Measurements from ENCODE around the gene MARCHF4. TPM values are rescaled to one million over a fixed set of nuclear protein-coding genes. Genes with fewer than 3 reads are reported as not detected.

MARCHF4 gene, protein sequence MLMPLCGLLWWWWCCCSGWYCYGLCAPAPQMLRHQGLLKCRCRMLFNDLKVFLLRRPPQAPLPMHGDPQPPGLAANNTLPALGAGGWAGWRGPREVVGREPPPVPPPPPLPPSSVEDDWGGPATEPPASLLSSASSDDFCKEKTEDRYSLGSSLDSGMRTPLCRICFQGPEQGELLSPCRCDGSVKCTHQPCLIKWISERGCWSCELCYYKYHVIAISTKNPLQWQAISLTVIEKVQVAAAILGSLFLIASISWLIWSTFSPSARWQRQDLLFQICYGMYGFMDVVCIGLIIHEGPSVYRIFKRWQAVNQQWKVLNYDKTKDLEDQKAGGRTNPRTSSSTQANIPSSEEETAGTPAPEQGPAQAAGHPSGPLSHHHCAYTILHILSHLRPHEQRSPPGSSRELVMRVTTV
- 18.9 TPM for polyA plus RNA-seq (2013, experiment 1 of 2; ENCODE audit: insufficient read length)
- polyA plus RNA-seq (2013, experiment 2 of 2; ENCODE audit: insufficient read length) = 18.1 TPM

DNA sequence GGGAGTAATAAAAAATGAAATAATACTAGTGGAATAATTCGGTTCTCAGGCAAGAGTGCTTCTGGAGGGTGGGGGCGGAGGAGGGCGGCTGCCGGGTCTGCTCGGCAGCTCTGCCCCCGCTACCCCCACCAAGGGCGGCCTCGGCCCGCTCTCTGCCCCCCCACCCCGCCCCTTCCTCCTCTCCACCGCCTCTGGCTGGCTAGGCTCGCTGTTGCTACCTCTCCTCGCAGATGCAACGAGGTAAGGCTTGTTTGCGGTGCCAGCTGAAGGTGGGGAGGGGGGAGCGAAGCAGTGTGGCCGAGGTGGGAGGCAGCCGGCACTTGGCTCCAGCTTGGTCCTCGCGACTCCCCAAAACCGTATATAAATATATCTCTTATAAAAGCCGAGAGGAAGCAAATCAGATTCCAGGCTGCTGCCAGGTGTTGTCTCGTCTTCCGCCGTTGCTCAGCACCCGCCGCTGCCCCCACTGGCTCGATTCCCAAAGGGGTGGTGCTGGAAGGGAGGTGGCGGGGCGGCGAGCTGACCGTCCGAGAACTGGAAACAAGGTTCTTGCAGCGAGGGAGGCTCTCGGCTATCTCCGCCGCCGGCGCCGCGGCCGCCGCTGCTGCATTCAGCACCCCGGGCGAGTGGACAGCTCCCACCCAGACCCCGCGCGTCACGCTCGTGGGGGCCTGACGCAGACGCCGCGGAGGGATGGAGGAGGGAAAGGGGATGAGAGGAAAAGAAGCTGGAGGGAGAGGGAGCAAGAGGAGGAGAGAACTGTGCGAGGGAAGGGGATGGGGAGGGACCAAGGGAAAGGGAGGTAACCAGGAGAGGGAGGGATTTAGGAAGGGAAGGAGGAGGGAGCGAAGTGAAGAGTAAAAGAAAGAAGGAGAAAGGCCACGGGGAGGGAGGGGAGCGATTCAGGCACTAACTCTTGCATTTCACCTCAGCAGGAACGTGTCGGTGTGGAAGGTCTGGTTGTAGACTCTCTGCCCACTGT is at the start of gene MARCHF4:
Gene MARCHF4 (minus strand): TSS at position 763 of the 982 bp plus-strand sequence. CDS start 2,223 bp downstream, outside the sequence.
- DNase-seq = peak; percentile 88

DNA sequence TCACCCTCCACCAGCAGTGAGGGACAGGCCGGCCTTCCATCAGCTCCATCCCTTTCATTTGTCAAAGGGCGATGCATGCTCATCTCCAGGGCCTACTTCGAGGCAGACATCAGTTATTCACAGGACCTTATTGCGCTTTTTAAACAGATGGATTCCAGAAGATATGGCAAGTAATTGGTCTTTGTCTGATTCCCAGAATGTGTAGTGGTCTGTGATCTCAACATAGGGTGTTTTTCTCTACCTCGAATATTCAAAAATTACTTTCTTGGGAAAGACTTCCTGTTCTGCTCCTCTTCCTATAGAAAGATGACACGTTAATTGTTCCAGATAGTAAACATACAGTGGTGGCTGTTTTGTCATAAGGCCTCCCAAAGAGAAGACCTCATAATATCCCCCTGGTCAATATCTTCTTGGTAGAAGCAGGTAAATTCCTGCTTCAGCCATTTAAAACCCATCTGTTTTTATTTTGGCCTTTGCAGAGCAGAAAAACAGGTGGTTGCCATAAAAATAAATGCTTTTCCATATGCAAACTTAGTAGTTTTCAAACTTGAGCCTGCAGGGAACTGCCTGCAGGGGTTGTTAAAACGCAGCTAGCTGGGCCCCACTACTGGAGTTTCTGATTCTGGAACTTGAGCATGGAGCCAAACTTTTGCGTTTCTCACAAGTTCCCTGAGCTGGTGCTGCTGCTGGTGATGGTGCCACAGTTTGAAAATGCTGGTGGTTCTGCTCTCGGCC is 48.3 kb upstream of the MARCHF4 start:
- DNase-seq = no peak

DNA sequence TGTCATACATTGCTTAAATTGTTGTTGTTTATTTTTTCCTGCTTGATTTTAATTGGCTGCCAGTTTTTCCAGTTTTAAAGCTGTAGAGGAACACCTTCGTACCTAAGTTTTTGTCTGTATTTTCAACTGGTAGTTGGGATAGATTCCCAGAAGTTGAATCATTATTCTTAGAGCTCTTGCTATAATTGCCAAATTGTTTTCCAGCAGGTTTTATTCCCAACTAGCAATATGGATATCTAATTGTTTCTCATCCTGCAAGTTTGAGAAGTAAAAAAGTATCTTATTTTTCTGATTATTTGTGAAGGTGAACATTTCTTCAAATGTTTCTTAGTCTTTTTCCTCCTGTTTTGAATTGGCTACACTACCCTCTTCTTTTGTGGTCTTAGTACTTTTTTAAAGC is 46.7 kb upstream of the MARCHF4 start:
- DNase-seq = no peak

- DNase-seq = no peak
These were observed 44.5 kb upstream of the MARCHF4 start for GRCh38 chr2:216416571-216417307.

DNA sequence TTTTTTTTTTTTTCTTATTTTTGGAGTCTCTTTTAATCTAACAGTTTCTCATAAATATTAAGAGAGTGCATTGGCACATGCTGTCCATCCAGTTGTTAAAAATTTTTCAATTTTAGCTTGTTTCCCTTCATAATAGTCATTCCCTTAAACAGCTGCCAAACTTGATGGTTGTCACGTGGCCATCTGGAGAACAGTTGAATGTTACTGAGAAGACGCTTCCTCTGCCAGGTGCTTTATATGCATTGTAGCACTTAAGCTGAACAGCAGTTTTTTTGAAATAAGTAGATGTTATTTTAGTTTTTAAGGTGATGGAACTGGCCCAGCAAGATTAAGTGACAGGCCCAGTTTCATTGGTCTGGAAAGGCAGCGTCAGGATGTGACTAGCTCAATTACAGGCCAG is 43.3 kb upstream of the MARCHF4 start:
- DNase-seq = no peak

GRCh38 chr2:216414772-216415319 is 42.6 kb upstream of the MARCHF4 start:
- no peak for DNase-seq

GRCh38 chr2:216413882-216414281 is 41.6 kb upstream of the MARCHF4 start:
- DNase-seq = no peak

GRCh38 chr2:216412022-216412999 is 40.0 kb upstream of the MARCHF4 start, which contains the start of gene SMARCAL1:
Gene SMARCAL1 (plus strand): TSS chr2:216412484. CDS start chr2:216414705, 2,221 bp downstream.
- DNase-seq = peak; percentile 98

- no peak for DNase-seq
These were observed 38.3 kb upstream of the MARCHF4 start for GRCh38 chr2:216410550-216410949.

DNA sequence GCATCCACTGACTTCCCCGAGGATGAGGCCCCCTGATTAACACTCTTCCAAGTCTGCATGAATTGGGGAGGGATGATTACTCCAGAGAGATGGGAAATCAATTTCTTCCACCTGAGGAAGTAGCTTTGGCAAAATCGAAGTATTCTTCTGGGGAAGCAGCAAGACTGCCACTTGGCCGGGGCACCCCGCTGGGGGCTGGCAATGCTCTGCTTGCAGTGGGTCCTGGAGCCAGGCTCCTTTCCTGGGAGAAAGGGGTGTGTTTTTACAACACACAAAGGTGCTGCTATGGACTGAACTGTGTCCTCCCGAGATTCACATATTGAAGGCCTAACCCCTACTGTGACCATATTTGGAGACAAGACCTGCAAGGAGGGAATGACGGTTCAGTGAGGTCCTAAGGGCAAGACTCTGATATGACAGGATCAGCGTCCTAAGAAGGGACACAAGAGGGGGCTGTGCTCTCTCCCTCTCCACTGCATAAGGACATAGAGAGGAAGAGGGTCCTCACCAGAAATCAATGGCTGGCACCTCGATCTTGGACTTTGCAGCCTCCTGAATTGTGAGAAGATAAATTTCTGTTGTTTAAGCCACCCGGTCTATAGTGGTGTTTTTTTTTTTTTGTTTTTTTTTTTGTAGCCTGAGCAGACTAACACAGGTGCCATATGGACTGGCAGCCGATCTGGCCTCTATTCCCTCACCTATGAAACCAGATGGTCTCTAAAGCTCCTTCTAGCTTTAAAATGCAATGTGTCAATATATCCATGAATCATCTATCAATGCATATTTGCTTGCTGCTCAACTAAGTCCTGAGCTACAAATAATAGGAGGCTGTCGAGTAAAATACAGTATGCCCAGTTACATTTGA is 36.4 kb upstream of the MARCHF4 start:
- no peak for DNase-seq

DNA sequence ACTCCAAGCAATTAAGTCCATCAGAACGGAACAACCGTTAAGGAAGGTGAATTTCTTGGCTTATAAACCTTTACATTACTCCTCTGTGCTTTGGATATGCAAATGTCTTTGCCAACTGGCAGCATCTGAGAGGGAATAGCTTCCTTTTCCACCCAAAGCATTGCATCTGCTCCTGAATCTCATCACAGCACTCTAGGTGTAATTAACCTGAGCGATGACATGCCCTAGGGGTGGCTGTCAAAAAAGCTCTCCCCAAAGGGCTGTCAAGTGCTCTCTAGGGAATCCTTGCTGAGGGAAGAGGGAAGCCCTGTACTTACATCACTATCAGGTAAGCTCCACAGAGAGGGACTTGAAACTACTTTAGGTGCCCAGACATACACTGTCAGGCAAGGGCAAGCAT is 34.5 kb upstream of the MARCHF4 start:
- DNase-seq = no peak

DNA sequence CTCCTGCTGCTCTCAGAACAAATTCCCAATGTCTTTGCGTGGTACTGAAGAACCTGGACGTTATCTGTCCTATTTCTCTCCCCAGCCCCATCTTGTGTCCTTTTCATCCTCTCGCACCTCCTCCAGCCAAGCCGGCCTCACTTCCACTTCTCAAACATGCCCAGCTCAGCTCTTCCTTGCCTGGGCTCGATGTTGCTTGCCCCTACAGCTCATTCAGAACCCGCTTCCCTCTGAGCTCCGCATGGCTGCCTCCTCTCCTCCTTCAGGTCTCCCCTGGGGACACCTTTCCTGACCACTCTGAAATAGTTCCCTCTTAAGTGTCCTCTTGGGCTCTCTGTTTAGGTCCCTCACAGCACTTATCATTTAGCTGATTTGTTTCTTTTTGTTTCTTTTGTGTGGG is 33.3 kb upstream of the MARCHF4 start:
- no peak for DNase-seq

GRCh38 chr2:216404010-216404618 is 31.8 kb upstream of the MARCHF4 start:
- peak; percentile 26 for DNase-seq

DNA sequence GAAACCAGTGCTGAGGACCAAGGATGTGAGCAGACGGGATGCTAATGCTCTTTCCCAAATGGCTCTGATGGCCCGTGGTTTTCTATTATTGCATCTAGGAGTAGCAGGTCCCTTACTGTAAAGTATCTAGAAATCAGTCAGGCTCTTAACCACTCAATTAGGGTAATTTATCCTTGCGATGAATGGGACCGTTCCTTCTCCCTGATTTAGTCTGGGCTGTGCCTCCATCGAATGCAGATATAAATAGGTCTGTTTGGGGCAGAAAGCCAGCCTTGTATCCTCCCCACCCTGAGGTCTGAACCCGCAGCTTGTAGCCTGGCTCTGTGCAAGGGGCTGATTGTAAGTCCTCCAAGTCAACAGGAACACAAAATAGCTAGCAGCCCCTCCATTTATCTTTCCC is 30.5 kb upstream of the MARCHF4 start:
- no peak for DNase-seq

GRCh38 chr2:216399621-216400020 is 27.3 kb upstream of the MARCHF4 start:
- no peak for DNase-seq

DNA sequence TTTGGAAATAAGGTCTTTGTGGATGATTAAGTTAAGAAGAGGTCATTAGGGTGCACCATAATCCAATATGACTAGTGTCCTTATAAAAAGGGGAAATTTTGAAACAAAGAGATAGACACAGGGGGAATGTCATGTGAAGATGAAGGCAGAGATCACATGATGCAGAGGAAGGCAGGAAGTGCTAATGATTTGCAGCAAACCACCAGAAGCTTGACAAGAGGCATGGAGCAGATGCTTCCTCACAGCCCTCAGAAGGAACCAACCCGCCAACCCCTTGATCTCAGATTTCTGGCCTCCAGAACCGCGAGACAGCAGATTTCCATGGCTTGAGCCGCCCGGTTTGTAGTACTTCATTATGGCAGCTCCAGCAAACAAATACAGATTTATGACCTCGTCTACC is 22.6 kb upstream of the MARCHF4 start:
- DNase-seq = no peak

DNA sequence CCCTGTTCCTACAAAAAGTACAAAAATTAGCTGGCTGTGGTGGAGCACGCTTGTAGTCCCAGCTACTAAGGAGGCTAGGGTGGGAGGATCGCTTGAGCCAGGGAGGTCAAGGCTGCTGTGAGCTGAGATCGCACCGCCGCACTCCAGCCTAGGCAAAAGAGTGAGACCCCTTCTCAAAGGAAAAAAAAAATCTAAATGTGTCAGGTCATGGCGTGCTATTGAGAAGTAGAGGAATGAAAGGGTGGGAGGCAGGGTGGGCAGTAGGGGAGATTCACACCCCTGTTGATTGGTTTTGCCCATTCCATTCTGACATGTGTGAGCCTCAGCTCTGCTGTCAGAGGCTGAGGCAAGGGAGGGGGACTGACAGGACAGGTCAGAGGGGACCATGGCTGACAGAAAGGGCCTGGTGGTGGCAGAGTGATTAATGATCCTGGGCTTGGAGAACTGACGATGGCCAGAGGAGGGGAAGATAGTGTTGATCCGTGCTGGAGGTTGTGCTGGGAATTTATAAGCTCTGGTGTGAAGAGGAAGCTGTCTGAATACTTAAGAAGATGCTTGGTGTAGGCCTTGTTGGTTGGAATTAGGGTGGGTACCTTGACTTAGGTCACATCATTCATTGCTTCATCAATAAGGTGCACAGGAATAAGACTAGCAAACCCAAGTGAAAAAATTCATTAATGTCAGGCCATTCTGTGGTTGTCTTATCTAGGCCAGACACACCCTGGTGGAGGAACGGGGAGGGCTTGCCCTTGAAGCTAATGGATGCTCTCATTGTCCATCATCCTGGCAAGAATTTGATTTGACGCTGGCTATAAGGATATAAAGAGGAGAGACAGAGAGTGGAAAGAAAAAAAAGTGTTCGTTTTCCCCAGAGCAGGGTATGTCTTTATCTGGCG is 20.9 kb upstream of the MARCHF4 start:
- DNase-seq = no peak

Data from fibroblast of skin of abdomen (primary cell).